GM18861 (cell line): ENCODE data around the gene TTC28.
"Not testable (repeated sequence)": the region's sequence is repeated elsewhere in the genome, so short reads cannot be mapped to it uniquely, and the experiment has no call there.

Source experiments
- ATAC-seq: cut with Tn5 transposase; IDR thresholded peaks from one replicate; pipeline ENCODE4 v1.9.1; 2021; ENCODE audit not compliant: unreplicated experiment

The TTC28 gene

DNA sequence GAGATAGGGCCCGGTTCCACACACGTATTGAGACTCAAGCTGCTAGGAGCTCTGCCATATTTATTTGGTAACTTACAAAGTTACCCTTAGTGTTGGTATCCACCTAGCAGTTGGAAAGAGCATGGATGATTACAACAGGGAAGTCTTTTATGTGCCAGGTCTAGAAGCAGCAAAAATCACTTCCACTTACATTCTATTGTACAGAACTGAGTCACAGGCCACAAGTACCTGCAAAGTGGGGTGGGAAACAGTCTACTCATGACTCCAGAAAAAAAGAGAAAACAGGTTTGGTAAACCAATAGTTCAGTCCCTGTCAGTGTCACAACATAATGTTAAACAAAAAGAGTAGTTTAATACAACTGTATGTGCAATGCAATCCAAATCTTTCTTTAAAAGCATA lies 480.9 kb downstream of the TTC28 start:
- no peak for ATAC-seq

DNA sequence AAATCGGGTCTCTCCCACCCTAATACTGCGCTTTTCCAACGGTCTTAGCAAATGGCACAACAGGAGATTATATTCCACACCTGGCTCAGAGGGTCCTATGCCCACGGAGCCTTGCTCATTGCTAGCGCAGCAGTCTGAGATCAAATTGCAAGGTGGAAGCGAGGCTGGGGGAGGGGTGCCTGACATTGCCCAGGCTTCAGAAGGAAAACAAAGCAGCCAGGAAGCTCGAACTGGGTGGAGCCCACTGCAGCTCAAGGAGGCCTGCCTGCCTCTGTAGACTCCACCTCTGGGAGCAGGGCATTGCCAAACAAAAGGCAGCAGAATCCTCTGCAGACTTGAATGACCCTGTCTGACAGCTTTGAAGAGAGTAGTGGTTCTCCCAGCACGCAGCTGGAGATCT lies 488.1 kb downstream of the TTC28 start:
- ATAC-seq, result not testable (repeated sequence)

DNA sequence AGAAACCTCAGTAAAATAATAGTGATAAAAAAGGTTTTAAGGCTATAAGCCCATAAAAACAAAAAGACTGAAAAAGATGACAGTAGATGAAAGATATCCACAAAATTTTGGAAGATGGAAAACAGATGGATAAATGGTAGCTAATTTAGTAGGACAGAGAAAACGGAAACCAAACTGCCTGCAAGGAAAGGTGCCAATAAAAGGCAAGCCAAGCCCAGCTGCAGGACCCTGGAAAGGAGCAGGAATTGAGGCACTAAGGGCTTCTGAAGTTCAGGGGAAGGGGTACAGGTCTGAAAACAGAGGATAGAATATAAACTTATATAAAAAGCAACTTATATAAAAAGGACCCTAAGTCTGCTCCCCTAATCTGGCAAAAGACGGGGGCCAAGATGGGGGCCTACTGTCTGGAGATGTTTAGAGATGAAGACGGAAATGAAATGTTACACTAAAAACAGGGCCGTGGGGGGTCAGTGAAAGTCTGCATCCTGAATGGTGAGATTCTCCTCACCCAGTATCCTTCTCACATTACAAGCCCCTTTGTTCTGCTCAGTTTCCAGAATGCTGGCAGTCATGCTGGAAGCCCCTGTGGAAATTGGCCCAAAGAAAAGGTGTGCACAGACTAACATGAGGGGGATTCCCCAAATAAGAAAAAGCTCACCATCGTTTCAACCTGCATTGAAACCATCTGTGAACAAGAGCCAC lies 491.3 kb downstream of the TTC28 start:
- no peak for ATAC-seq

DNA sequence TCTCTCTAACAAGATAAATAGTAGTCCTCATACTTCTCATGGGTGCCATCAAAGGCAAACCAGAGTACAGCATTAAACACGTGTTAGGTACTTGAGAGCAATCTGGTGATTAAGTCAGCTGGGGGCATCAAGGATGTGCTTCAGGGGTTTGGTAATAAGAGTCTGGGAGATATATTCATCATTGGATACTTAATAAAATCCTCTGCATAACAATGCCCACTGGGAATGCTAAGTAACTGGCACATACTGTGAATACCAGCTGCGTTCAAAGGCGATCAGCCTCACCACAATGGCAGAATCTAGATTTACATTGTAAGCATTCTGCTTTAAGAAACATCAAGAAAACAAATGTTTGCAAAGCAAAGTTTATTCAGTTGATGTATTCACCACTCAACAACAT lies 492.0 kb downstream of the TTC28 start:
- ATAC-seq, result no peak

DNA sequence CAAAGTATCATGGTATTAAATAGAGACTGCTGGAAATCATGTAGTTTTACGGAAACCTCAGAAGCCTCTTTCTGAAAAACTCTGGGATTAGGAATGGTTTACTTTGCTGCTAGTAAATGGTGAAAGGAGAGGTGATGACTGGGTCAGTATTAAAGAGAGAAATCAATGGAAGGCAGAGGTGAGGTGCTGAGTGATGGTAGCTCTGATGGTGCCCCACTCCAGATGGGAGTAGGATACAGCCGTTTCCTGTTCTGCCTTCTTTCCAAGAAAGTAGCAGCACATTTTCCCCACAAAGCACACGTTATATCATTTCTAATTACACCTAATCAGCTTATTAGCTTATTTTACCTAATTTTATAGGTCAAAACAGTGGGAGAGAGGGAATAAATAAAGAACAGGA lies 493.0 kb downstream of the TTC28 start:
- ATAC-seq, result no peak

DNA sequence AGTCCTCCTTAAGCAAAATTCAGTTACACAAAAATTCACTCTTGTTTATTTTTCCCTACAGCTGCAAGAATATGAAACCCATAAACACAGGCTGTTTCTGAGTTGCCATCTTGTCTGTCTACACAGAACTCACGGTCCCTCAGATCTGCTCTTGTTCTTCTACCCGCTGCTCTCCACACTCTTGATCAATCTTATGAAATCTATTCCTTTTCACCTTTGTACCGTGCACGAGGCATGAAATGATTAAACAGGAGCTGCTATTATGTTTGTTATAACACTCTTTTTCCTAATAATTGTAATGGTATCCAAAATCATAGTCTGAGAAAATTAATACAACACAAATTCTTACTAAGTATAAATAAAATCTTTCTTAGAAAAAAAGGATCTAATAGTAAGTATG lies 494.5 kb downstream of the TTC28 start:
- ATAC-seq, result no peak

DNA sequence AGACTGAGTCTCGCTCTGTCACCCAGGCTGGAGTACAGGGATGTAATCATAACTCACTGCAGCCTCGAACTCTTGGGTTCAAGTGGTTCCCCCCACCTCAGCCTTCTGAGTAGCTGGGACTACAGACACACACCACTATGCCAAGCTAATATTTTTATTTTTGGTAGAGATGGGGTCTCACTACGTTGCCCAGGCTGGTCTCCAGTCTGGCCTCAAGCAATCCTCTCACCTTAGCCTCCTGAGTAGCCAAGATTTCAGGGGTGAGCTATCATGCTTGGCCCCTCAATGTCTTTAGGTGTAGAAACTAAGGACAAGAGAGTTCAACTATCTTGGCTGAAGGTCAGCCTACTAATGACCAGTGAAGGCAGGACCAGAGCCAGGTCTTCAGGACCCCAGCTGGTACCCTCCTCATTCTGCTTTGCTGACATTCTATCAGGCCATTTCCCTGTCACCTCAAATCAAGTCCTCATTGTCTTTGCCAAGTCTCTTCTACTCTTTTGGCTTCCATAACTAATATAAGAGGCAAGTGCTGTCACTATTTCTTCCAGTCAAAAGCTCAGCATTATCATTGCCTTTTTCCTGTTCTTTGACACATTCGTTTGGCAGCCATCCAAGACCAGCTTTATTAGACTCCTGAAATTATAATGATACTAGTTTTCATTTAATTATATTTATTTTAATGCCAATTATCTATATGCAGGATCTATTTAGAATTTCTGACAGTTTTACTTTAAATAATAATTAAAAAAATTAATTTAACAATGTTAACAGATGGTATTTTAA lies 496.4 kb downstream of the TTC28 start:
- ATAC-seq, result no peak

DNA sequence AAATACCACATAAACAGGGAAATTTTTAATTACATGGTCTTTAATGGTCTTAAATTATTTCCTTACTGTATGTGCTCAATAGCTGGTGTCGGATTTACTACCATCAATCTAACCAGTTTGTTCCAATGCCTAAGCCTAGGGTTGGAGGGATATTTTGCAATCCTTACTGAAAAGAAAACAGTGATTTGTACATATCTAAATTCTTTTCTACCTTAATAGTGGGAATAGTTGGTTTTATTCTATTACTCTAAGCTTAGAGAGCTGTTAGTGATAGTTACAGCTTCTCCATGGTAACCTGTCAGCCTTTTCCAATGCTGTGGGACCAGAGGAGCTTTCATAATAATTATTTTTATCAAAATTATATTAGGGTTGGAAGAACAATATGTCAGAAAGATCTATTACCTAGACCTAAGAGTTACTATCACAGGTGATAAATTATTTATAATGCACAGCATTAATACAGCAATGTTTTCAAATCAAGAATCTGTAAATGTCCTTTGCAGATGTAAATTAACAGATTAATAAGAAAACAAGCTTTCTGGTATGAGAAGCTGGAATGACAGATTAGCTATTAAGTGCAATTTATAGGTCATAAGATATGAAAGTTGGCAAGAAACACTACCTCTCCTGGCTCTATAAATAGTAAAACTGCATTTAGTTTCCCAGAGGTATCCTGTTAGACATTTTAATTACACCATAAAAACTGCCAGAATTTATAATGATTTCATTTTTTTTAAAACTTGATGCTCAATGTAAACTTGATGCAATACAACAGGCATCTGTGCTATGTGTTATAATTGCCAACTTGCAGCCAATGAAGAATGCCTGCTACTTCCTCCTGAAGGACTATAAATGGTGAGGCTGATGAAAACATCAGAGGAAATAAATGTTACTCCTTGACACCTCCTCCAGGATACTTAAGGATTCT lies 498.6 kb downstream of the TTC28 start:
- ATAC-seq, result no peak

DNA sequence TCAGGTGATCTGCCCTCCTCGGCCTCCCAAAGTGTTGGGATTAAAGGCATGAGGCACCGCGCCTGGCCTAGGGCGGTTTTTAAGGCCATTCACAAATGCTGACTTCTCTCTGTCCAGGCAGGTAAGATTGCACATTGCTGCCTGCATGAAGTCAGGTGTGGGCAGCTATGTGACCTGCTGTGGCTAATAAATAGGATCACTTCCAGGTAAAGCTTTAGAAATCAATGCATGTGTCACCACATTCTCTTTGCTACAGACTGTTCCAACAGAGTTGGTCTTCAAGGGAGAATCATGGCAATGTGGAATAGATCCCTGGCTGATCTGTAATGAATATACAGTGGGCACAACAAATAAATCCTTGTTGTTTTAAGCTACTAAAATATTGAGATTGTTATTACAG lies 500.2 kb downstream of the TTC28 start:
- no peak for ATAC-seq

DNA sequence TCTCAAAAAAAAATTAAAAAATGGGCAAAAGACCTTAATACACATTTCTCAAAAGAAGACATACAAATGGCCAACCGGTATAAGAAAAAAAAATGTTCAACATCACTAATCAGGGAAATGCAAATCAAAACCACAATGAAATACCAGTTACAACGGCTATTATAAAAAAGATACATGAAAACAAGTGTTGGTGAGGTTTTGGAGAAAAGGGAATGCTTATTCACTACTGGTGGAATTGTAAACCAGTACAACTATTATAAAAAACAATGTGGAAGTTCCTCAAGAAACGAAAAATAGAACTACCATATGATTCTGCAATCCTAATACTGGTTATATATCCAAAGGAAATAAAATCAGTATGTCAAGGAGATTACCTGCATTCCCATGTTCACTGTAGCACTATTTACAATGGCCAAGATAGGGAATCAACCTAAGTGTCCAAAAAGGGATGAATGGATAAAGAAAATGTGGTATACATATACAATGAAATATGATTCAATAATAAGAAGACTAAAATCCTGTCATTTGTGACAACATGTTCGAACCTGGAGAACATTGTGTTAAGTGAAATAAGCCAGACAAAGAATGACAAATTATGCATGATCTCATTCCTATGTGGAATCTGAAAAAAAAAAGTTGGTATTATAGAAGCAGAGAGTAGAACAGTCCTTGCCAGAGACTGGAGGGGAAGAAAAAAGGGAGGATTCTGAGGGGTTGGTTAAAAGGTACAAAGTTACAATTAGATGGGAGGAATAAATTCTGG lies 503.7 kb downstream of the TTC28 start:
- ATAC-seq, result no peak

DNA sequence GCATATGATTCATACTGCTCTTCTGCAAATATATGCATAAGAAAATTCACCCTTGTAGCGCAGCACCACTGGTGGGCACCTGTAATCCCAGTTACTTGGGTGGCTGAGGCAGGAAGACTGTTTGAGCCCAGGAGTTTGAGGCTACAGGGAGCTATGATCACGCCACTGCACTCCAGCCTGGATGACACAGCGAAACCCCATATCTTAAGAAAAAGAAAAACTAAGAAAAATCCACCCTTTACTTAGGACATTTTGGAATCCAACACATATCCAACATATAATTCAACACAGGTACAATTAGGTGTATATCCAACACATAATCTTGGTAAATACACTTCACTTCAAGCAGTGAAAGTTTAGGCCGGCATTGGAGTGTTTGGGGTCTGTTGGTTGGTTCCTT lies 505.1 kb downstream of the TTC28 start:
- ATAC-seq, result no peak

DNA sequence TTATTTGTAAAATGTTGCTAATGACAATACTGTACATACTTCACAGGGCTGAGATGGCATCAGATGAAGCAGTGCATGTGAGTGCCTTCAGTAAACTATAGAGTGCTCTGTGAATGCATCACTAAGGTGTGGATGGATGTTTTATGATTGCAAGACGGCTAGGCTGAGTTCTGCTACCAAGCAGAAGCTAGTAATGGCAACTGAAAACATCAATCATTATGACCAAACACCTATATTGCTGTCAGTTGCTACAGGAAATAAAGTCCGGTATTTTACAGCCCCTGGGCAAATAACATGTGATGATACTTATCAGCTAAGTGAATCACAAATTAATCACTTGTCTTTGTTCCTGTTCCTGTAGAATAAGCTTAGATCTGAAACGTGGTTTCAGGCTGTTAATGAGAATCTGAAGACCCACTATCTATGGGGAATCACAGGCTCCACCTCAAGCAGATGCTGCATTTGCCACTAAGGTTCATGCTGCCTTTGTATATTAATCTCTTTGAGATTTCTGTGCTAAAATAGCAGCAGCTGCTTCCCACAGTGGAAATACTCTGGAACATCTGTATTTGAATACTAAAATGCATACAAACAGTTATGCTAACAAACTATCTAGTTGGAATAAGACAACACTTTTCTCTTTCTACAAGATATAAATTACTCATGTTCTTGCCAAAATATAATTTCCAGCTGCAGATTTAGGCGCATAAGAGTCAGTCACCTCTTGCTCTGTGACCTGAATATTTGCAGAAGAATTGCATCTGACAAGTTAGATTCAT lies 506.6 kb downstream of the TTC28 start:
- no peak for ATAC-seq

DNA sequence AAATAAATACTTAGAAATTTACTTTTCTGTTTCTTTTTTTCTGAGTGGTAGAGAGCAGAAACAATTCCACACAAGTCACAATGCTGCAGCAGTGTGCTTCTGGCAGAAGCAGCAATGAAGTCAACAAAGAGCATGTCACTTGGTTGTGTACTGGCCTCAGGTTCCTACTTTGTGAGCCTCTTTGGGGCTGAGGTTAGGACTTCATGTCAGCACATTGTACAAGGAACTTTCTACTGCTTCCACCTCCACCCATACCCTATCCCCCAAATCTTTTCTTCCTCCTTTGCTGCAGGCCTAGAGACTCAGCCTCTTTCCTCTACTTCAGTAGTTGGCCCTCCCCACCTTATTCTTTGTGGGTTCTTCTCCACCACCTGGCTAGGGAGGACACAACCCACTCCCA lies 507.9 kb downstream of the TTC28 start:
- no peak for ATAC-seq

DNA sequence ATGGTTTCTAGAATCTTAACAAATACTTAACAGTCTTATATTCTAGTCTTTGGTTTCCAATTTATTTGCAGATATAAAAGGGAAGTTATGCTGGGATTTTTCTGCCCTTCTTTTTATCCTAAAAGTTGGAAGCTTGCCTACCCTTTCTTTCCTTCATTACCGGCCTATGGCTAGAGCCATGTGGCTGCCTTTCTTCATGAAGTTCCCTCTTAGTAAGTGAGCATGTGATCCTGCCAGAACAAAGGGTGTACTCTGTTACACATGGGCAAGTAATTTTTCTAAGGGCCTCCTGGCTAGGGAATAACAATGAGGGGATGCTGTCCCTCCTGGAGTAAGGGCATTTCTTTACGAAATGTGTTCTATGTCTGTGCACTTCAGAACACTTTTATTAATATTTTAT lies 508.5 kb downstream of the TTC28 start:
- no peak for ATAC-seq

DNA sequence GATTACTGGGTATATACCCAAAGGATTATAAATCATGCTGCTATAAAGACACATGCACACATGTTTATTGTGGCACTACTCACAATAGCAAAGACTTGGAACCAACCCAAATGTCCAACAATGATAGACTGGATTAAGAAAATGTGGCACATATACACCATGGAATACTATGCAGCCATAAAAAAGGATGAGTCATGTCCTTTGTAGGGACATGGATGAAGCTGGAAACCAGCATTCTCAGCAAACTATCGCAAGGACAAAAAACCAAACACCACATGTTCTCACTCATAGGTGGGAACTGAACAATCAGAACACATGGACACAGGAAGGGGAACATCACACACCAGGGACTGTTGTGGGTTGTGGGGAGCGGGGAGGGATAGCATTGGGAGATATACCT lies 510.3 kb downstream of the TTC28 start:
- not testable (repeated sequence) for ATAC-seq

DNA sequence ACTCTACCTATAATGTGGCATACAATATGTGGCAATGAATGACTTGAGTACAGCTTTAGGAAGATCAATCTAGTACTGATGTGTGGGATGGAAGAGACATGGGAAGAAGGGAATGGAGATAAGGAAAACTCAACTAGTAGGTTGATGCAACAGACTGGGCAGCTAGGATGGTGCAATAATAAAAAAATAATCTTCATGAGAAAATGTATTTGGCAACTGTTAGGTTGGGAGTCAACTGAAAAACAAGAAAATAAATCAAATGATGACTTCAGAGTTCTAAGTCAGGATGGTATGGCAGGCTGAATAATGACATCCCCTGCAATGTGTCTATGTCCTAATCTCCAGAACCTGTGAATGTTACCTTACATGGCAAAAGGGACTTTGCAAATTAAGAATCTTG lies 523.8 kb downstream of the TTC28 start:
- ATAC-seq, result no peak

DNA sequence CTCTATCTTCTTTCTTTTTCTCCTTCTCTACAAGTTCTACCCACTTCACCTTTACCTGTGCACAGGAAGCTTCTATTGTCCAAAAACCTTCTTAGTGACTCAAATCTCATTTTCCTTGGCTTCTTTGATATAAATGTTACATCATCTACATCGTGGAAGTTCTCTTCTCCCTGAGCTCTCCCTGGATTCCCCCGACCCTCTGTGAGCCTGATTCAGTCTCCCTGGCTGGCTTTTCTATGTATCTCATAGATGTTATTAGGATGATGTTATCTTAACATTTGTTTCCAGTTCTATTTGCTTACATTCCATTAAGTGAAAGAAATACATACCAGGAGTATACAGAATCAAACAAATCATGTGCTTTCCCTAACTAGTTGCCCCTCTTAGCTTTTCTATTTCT lies 524.8 kb downstream of the TTC28 start:
- no peak for ATAC-seq

DNA sequence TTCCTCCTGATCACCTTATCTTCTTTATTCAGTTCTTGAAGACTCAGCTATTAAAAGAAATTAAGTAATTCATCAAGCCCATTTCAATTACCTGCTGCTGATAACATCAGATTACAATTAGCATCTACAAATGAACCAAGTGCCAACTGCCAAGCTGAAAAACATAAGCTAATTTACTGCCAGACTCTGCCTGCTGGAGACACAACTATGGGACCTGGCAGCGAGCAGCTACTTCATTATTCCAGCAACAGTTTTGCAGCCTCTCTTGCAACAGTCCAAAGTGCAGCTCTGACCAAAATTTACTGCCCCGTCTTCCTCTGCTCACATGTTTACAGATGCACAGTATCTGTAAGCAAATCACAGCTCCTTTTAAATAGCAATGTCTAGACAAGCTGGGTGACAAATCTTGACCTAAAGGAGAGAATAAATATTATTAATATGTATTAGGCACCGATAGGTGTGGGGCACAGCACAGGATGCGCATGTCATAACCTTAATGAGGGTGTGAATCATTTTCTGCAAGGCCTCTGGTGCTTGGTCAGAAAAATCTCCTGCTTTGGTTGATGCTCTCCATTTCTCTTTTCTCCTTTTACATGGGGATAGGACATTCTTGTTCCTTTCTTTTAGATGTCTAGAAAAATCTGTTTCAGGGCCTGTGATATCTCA lies 528.4 kb downstream of the TTC28 start:
- ATAC-seq, result no peak

DNA sequence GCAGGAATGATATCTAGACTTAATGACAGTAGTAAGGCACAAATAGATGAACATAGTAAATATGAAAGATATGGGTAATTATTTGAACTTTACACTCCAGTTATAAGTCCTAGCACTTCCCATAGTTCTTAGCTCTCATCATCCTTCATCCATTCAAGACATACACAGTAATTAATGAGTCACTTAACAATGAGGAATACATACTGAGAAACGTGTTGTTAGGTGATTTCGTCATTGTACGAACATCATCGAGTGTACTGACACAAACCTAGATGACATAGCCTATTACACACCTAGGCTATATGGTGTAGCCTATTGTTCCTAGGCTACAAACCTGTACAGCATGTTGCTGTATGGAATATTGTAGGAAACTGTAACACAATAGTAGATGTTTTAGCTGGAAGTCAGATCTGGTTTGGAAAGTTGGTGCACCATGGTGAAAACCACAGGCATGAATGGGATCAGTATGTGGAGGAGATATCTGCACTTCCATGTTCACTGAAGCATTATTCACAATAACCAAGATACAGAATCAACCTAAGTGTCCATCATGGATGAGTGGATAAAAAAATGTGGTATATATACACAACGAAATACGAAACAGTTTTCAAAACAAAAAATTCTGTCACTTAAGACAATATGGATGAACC lies 530.7 kb downstream of the TTC28 start:
- no peak for ATAC-seq
